AG20443 (cell line): ENCODE data around the gene SHISA6.

Experiments
- DNase-seq: peaks from one replicate; pipeline ENCODE4 v3.0.0; 2012; ENCODE audit warnings: low spot score, mixed read lengths

The SHISA6 gene

DNA sequence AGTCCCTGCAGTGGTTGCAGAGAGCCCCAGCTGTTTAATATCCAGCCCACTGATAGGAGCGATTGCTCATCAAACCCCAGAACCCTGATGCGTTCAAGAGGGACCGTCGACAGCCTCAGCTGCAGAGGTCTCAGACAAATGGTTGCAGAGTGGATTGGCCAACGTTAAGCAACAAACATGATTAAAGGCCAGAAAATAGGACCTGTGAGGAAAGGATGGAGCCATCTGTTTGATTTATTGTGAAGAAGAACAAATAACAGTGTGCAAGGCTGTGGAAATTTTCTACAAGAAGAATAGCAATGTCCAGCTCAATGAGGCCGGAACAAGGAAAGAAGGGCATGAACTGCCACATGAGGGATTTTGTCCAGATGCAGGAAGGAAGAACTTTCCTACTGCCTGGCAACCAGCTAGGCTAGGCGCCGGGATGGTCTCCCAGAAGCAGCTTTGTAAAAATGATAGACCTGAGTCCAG is 218.9 kb downstream of the SHISA6 start:
- DNase-seq: no peak

DNA sequence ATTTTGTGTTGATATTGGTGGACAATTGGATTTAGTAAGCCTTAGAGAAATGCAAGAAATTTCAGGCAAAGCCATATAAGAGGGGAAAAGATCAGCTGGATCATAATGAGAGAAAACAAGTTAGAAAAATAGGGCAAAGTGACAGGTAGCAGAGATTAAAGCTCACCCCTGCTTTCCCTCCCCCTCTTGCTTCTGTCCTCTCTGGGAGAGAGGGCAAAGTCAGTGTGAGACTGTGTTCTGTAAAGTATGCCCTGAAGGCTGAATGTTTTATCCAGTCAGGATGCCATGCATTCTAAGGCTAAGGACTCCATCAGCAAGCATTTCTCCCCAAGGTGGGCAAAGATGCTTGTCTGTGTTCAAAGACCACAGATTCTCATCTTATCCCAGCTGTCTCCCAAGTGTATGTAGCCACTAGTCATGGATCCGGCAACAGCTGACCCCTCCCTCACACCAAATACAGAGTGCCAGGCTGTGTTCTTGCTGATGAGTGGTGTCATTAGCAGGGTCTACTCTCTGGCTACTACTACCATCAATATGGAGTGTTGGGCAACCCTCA is 221.1 kb downstream of the SHISA6 start:
- DNase-seq: no peak

DNA sequence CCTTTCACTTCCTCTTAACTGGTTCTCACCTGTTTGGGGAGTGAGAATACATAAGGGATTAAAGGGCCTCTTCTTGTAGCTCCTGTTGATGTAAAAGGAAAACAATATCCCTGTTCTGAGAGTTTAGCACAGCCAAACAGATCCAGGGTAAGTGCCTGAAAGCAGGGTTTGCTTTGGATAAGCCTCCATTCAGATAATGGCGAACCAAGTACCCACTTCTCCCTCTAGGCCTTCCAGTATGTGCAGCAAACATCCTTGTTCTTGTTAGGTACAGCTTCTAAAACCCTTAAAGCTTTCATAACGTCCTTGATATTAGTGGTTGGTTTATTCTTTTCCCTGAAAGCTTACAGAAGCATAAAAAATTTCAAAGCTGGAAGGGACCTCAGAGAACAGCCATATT is 226.6 kb downstream of the SHISA6 start:
- no peak for DNase-seq

DNA sequence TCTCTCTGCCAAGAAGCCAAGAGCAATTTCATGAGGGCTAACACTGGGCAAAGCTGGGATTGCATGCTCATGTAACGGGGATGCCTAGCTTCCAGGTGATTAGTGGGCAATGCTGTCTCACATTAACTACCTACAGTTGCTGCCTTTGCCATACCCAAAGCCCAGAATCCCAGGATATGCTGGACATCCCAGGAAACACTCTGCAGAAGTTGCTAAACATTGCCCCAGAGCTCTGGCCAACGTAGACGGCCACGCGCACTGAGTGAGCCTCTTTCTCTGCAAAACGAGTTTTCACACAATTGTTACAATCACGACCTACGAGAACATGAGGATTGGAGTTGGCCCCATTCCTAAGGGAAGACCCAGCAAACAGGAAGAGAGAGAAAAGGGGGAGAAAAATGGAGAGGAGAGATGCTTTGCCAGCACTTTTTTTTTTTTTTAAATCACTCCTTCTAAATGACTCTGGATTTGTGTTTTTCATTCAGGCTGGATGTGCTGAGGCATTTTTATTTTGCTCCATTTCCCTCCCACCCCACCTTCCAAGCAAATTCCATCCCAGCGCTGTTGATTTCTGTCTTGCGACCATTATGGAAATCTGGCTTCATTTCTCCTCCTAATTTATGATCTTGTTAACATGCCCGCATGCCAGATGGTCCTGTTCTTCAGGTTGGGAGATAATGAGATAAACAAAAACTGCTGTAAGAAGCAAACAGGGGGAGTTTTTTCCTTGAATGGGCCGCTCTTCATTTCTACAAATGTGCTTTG is 244.5 kb downstream of the SHISA6 start:
- no peak for DNase-seq

DNA sequence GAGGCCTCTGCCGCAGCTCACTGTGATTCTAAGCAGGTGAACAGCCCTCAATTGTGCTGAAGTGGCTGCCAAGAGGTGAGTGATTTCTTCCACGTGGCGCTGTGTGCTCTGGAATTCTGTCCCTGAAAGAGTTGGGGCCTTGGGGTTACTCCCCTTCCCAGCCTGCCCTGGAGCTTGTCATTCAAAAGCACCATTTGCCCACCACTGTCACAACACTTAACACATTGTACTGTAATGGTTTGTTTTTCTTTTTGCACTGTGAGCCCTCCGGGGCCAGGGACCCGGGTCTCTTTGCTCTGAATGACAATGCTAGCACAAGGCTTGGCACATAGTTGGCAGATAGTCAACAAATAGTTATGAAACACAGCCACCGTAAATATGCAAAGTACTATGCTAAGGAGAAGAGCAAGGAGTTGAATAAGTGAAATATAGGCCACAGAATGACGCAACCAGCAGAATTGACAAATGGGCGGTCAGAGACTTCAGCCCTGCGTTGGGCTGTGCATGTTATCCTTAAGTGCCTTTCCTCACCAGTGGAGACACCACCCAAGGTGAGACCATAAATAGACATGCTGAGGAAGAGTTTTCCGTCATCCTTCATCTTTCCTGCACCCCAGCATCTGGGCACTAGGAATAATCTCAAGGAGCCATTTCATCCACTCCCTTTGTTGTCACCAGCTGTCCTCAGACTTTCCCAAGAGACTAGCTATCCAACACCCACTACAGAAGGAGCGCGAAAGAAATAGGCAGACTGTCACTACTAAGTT is 245.3 kb downstream of the SHISA6 start:
- DNase-seq: no peak

- DNase-seq: no peak
Measured at GRCh38 chr17:11486868-11487310, 245.9 kb downstream of the SHISA6 start.

- no peak for DNase-seq
Measured at GRCh38 chr17:11487469-11487868, 246.5 kb downstream of the SHISA6 start.

- DNase-seq: no peak
Measured at GRCh38 chr17:11488407-11488806, 247.4 kb downstream of the SHISA6 start.

DNA sequence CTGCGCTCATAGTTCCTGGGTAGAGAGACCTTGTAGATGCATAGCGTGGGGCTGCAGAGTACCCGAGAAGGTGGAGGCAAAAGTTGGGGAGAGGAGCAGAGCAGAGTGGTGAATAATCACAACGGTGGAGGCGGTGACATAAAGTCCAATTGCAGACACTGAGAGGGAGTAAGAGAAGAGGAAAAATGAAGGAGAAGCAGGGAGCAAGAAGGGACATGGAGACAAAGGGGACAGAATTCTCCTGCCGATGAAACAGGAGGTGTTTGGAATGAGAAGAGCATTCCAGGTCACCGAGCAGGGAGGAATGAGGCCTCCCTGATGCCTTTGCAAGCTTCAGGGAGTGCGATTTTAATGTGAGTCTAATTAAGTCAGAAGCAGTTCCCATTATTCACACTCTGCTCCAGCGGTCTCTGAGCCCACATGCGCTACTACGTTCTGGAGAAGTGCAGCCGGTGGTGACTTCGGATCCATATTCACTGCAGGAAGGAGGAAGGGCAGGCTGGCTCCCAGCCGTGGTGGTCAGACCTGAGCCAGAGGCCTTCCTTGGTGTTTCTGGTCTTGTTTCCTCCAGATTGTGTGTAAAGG is 249.2 kb downstream of the SHISA6 start:
- DNase-seq: no peak

DNA sequence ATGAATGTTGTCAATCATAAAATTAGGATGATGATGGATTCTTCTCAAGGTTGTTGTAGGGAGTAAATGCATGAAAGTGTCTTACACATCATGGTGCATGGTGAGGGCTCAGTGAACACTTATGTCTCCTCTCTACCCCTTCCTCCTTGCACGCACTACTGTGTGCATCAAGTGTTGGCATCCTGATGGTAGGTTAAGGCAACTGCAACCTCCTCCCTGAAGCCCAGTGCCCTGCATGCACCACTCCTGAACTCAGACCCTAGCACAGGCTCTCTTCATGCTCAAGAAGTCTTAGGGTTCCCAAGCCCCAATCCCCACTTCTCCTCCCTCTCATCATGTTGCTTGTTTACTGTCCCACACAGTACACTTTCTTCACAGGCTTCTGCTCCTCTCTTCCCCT is 251.5 kb downstream of the SHISA6 start:
- DNase-seq: no peak

- DNase-seq: no peak
Measured at GRCh38 chr17:11493936-11494335, 252.9 kb downstream of the SHISA6 start.

GRCh38 chr17:11495613-11496012 is 254.6 kb downstream of the SHISA6 start:
- no peak for DNase-seq

DNA sequence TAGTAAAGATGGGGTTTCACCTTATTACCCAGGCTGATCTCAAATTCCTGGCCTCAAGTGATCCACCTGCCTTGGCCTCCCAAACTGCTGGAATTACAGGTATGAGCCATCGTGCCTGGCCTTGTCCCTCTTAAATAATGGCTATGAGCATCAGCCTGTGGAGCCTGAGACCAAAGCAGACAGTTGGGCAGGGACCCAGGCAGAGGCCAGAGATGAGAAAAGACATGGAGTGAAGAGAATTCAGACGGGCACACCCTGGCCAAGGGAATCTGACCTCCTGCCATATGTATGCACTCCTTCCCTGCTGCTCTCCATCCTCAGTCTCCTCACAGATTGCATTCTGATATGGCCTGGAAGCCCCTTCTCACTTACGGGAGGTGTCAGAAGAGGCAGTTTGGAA is 258.9 kb downstream of the SHISA6 start:
- no peak for DNase-seq

- DNase-seq: no peak
Measured at GRCh38 chr17:11503308-11504035, 262.5 kb downstream of the SHISA6 start.

DNA sequence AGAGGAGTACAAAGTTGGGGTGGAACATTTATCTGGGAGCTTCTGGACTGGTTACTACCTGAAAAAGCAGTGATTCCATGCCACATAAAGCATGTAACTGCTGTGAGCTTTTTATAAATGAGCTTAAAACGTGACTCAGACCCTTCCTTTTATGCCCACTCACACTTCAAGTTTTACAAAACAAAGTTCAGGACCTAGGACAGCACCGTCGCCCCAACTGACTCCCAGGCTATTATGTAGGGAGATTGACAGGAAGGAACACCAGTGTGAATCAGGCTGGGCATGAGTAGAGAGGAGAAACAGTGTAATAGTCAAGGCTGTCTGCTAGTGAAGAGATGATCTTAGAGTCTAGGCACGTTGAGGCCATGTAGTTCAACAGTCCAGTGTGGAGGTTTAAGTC is 265.6 kb downstream of the SHISA6 start:
- no peak for DNase-seq

- DNase-seq: no peak
Measured at GRCh38 chr17:11511696-11512095, 270.7 kb downstream of the SHISA6 start.

- no peak for DNase-seq
Measured at GRCh38 chr17:11514565-11514964, 273.6 kb downstream of the SHISA6 start.

DNA sequence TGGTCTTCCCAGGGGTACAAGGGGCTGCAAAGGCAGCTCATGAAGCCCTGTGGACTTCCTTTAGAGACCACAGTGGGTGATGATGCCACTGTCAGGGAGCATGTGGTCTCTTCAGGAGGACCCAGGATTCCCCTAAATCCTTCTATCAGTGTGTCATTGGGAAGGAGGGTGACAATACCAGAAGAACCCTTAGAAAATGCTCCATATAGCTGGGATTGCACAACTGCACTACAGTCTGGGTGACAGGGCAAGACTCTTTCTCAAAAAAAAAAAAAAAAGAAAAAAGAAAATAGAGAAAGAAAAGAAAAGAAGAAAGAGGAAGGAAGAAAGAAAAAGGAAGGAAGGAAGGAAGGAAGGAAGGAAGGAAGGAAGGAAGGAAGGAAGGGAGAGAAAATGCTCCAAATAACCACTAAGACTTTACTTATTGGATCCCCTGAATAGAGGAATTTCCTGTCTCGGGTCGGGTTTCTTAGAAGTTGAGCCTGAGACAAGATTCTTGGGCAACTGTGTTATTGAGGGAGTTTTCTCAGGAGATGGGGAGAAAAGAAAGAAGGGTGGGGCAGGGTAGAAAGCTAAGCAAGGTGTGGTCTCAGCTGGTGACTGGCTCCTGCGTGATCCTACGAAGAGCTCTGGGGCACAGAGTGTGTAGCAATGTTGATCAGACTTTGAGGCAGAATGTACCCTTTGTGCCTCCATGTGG is 274.1 kb downstream of the SHISA6 start:
- DNase-seq: no peak

GRCh38 chr17:11515901-11516300 is 274.9 kb downstream of the SHISA6 start:
- DNase-seq: no peak

GRCh38 chr17:11535231-11535630 is 294.2 kb downstream of the SHISA6 start:
- no peak for DNase-seq

DNA sequence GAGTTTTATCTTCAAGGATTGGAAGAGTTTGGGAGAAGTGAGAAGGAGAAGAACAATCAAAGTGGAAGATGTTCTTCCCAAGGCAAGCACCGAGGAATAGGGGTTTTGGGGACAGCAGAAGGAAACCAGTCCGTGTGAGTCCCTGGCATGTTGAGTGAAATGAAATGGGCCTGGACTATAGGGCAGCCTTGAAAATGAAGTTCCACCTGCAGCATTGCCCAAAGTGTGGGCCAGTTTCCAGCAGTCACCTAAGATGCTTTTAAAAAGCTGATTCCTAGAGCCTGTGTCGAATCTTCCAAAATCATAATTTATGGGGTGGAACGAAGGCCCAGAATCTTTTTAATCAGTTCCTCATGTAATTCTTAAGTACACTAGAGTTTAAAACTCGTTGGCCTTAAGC is 297.4 kb downstream of the SHISA6 start:
- no peak for DNase-seq
